ENCODE results near the gene SLC13A3.

Gene SLC13A3

GRCh38 chr20:46573234-46573633 is 78.0 kb downstream of the SLC13A3 start:
- DNase-seq: no peak

- no peak for DNase-seq
Measured at GRCh38 chr20:46572790-46573189, 78.5 kb downstream of the SLC13A3 start.

- DNase-seq: no peak
Measured at GRCh38 chr20:46572153-46572552, 79.1 kb downstream of the SLC13A3 start.

DNA sequence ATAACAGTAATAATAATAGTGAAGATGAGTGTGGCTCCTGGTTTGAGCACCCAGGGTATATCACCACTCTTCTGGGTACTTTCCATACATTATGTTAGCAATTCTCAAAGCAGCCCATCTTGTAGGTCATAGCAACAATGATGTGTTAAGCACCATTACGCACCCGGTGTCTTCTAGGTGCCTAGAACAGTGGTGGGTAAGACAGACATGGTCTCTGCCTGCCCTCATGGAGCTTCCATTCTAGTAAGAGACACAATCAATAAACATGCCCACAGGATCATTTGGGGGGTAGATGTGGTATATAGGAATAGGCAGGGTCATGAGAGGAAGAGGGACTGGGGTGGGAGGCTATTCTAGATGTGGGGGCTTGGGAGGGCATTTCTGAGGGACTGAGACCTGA is 79.8 kb downstream of the SLC13A3 start:
- no peak for DNase-seq

- DNase-seq: no peak
Measured at GRCh38 chr20:46570956-46571355, 80.3 kb downstream of the SLC13A3 start.

DNA sequence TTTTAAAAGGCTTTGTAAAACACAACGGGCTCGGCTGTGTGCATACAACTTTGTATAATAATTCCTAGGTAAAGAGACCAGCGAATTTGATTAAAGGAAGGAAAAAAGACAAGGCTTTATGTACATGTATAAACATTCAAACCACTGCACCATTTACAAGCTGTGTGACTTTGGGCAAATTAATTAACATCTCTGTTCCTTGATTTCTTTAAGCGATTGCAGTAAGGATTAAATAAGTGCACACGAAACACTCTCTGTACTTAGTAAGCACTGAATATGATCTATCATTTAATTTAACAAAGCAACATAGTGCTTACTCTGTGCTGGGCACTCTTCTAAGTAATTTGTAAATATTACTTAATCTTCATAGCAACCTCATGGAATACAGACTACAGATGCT is 81.3 kb downstream of the SLC13A3 start:
- DNase-seq: no peak

- DNase-seq: no peak
Measured at GRCh38 chr20:46568570-46569129, 82.6 kb downstream of the SLC13A3 start.

- no peak for DNase-seq
Measured at GRCh38 chr20:46566125-46566524, 85.1 kb downstream of the SLC13A3 start.

- DNase-seq: no peak
Measured at GRCh38 chr20:46564241-46564957, 86.9 kb downstream of the SLC13A3 start.

DNA sequence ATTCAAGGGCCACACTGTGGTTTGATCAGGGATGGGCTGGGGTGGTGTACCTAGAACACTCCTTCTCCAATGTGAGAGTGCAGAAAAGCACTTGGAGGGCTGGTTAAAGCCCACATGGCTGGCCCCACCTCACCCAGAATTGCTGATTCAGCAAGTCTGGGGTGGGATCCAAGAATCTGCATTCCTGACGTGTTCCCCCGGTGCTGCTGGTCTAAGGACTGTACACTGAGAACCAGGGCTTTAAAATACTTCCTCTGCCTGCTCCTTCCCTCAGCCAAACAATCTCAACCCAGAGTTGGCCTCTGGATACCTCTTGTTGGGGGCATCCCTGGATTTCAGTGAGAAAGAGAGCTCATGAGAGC is 87.4 kb downstream of the SLC13A3 start:
- no peak for DNase-seq

DNA sequence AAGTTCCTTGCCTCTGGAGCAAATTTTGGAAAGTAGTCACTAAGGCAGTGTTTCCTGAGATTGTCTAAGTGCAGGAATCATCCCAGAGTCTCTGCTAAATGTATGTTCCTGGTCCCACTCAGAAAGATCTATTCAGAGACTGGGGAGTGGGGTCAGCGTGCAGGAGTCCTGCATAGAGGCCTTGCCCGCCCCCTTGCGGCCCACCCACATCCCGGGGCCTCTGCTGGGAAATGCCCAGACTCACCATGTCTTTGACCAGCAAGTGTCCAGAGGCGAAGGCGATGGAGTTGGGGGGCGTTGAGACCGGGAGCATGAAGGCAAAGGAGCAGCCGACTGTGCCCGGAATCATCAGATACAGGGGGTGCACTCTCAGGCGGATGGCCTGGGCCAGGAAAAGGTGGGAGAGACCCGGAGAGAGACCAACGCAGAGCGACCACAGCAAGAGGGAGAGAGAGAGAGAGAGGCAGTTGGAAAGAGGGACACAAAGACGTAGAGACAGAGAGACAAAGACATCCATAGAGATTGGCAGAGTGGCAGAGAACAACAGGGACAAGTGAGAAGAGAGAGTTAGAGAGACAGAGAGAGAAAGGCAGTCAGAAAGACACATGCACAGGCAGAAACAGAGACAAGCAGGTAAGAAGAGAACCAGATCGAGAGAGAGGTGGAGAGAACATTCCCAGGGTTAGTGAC is 87.9 kb downstream of the SLC13A3 start:
- no peak for DNase-seq

- peak; percentile 61 for DNase-seq
Measured at GRCh38 chr20:46562373-46563169, 88.7 kb downstream of the SLC13A3 start.

DNA sequence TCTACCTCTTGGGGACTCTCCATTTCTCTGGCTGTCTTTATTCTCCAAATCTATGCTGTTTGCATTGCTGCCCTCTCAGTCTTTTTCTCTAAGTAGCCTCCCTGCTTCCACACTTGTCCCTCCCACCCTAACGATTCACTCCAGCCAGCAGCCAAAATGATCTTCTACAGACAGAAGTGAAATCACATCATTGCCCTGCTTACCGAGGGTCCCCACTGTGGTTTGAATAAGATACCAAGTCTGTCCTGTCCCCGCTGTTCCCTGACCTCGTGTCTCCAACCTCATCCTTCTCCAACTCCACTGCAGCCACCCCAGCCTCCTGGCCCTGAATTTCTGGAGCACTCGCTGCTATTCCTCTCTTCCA is 89.3 kb downstream of the SLC13A3 start:
- no peak for DNase-seq

GRCh38 chr20:46559685-46560440 is 91.4 kb downstream of the SLC13A3 start:
- no peak for DNase-seq

DNA sequence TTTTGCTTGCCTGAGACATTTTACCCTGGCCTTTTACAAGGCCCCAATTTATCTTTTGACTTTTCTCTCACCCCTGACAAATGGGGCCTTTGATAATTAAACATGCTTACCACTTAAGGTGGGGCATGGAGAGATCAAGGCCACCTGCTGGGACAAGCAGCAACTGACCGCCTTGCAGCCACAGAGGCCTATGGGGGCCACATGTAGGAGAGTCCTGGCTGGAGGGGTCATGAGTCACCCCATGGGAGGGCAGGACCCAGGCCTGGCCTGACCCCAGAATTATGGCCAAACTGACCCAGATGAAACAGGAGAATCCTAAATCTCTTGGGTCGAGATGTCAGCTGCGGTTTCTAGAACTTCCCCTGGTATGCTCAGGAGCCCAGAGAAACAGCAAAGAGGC is 92.3 kb downstream of the SLC13A3 start:
- no peak for DNase-seq

GRCh38 chr20:46558511-46558959 is 92.7 kb downstream of the SLC13A3 start:
- DNase-seq: peak; percentile 36

GRCh38 chr20:46557231-46557956 is 93.9 kb downstream of the SLC13A3 start:
- no peak for DNase-seq

- DNase-seq: no peak
Measured at GRCh38 chr20:46555370-46555956, 95.8 kb downstream of the SLC13A3 start.

DNA sequence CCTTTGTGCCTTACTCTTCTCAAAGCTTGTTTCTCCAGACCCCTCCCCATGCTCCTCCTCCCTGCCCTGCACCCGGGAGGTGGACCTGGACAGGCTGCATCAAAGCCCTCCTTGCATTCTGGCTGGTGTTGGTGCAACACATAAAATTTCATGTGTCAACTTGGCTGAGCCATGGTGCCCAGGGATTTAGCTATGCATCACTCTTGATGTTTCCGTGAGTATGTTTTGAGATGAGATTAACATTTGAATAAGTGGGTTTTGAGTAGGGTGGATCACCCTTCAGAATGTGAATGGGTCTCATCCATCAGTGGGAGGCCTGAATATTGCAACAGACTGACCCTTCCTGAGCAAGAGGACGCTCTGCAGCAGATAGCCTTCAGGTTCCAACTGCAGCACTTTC is 96.4 kb downstream of the SLC13A3 start:
- DNase-seq: no peak

GRCh38 chr20:46553926-46554325 is 97.3 kb downstream of the SLC13A3 start:
- DNase-seq: no peak
